Common myeloid progenitor, CD34-positive (primary cell): ENCODE measurements around the gene HOPX.
"Not testable (repeated sequence)": the region's sequence is repeated elsewhere in the genome, so short reads cannot be mapped to it uniquely, and the experiment has no call there.

ENCODE experiments used
- CTCF ChIA-PET: fragments of 350-600 bp; sonication (Branson Sonifier 250); formaldehyde crosslinking; loops from one replicate; lab custom pipeline; 2021; ENCODE audit warnings: antibody characterized with exemption; lab: Charles Lee
- POLR2A ChIA-PET: fragments of 350-600 bp; sonication (Branson Sonifier 250); formaldehyde crosslinking; loops from one replicate; lab custom pipeline; 2021; ENCODE audit warnings: antibody characterized with exemption; lab: Charles Lee
- DNase-seq, 3 donors: peaks; one replicate each; pipeline versions ENCODE4 v3.0.0 to v3.0.0-alpha.2; 2013
- H3K27ac ChIP-seq, 2 experiments: 1 replicate in 1 of 2; 2 replicates in 1 of 2; pipeline ENCODE4 v1.7.0; 2013; ENCODE audit warnings: inconsistent platforms in 2 of 2, low read length in 2 of 2, mild to moderate bottlenecking in 2 of 2, low read depth in 1 of 2, moderate library complexity in 1 of 2; ENCODE audit not compliant: severe bottlenecking in 2 of 2, insufficient read depth in 1 of 2, poor library complexity in 1 of 2
- H3K27me3 ChIP-seq, 5 experiments: replicated peaks in 2 of 5; 1 replicate in 3 of 5; 2 replicates in 2 of 5; pipeline versions ENCODE4 v1.6.1 to v1.7.0; 2013; ENCODE audit warnings: low read length in 4 of 5, mild to moderate bottlenecking in 2 of 5, moderate library complexity in 2 of 5, inconsistent platforms in 1 of 5; ENCODE audit not compliant: insufficient read depth in 5 of 5, control insufficient read depth in 4 of 5
- H3K36me3 ChIP-seq, 4 experiments: 1 replicate in 2 of 4; 2 replicates in 2 of 4; pipeline versions ENCODE4 v1.6.1 to v1.7.0; 2013; ENCODE audit warnings: low read length in 3 of 4, control low read depth in 1 of 4, mild to moderate bottlenecking in 1 of 4; ENCODE audit not compliant: control insufficient read depth in 4 of 4, insufficient read depth in 4 of 4
- H3K4me1 ChIP-seq, 4 experiments: 1 replicate in 3 of 4; 2 replicates in 1 of 4; pipeline versions ENCODE4 v1.6.1 to v1.7.1; 2013; ENCODE audit warnings: low read length in 3 of 4, mild to moderate bottlenecking in 3 of 4, control low read depth in 1 of 4, inconsistent platforms in 1 of 4, moderate library complexity in 1 of 4; ENCODE audit not compliant: control insufficient read depth in 4 of 4, insufficient read depth in 4 of 4; ENCODE audit errors: control extremely low read depth in 1 of 4
- H3K4me3 ChIP-seq, 7 experiments: 1 replicate in 4 of 7; 2 replicates in 3 of 7; pipeline versions ENCODE4 v1.5.1 to v1.7.0; 2013; ENCODE audit warnings: mild to moderate bottlenecking in 7 of 7, low read length in 6 of 7, moderate library complexity in 6 of 7, inconsistent platforms in 2 of 7, low read depth in 2 of 7, control low read depth in 1 of 7; ENCODE audit not compliant: insufficient read depth in 4 of 7, control insufficient read depth in 1 of 7; ENCODE audit errors: extremely low read depth in 1 of 7
- H3K9me3 ChIP-seq, 5 experiments: 1 replicate in 4 of 5; 2 replicates in 1 of 5; pipeline versions ENCODE4 v1.6.1 to v1.7.1; 2013; ENCODE audit warnings: low read length in 4 of 5, mild to moderate bottlenecking in 2 of 5, inconsistent platforms in 1 of 5, low read depth in 1 of 5, moderate library complexity in 1 of 5; ENCODE audit not compliant: control insufficient read depth in 4 of 5, insufficient read depth in 2 of 5; ENCODE audit errors: control extremely low read depth in 1 of 5
- WGBS: methylation state at CpG from one replicate; pipeline ENCODE4 v1.1.5; 2013; ENCODE audit not compliant: insufficient coverage; 5-methylcytosine and 5-hydroxymethylcytosine counted together

The HOPX gene

DNA sequence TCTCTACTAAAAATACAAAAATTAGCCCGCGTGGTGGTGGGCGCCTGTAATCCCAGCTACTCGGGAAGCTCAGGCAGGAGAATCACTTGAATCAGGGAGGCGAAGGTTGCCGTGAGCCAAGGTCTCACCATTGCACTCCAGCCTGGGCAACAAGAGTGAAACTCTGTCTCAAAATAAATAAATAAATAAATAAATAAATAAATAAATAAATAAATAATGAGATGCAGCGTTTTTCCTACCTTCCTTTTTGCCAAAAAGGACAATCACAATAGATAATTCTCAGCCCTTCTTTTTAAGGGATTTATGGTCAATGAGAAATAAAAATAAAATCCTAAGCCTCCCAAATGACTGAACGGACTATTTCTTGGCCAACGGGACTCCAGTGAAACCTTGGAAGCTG, 46.1 kb downstream of the HOPX start:
- H3K27me3 ChIP-seq, DNase-seq, H3K9me3 ChIP-seq, POLR2A ChIA-PET, H3K4me3 ChIP-seq, H3K27ac ChIP-seq, H3K36me3 ChIP-seq: not testable (repeated sequence)
- 95% methylated on average over 2 of the region's 9 CpGs for WGBS
- CTCF ChIA-PET, result interaction anchor here (2.6 kb wide), 1 partner anchor 15 kb away, joined by 11 read pairs; no protein-coding TSS in a partner anchor
- H3K4me1 ChIP-seq, result peaks cover 0 to 14% (median 1%) of the 10 kb centered on the region in 4 experiments

DNA sequence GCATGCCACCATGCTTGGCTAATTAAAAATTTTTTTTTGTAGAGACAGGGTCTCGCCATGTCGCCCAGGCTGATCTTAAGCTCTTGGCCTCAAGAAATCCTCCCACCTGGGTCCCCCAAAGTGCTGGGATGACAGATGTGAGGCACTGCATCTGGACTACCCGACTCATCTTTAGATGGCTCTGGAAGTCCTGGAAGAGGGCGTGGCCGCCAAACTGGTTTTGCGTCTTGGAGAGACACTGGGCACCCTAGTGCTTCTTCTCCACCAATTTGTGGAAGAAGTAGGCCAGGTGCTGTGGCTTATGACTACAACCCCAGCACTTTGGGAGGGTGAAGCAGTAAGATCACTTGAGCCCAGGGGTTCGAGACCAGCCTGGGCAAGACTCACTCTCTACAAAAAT, 47.6 kb downstream of the HOPX start:
- WGBS, result 96% methylated on average over 6 of the region's 7 CpGs
- CTCF ChIA-PET, result interaction anchor here (0.6 to 2.6 kb wide), 5 partner anchors 12 to 60 kb away, joined by 3 to 11 read pairs (median 4); no protein-coding TSS in a partner anchor

GRCh38 chr4:56630876-56631666, 50.0 kb downstream of the HOPX start:
- 100% methylated on average over 2 of the region's 5 CpGs for WGBS
- ChIA-PET POLR2A (no interaction called here), CTCF (interaction anchor here (0.9 to 2.7 kb wide), 3 partner anchors 11 to 24 kb away, joined by 4 to 10 read pairs (median 5); no protein-coding TSS in a partner anchor)
- Histone ChIP-seq H3K4me1 (peaks cover 0 to 14% (median 1%) of the 10 kb centered on the region in 4 experiments), H3K27me3 (no peaks in the 10 kb centered on the region), H3K4me3 (no peak overlapping the region), H3K36me3 (no peaks in the 10 kb centered on the region), H3K27ac (no peak overlapping the region), H3K9me3 (peaks cover 0 to 15% (median 10%) of the 10 kb centered on the region in 5 experiments)
- no peak for DNase-seq

More for the DNA sequence above, 47.6 kb downstream of the HOPX start:
- peaks cover 0 to 4% (median 4%) of the 10 kb centered on the region in 5 experiments for H3K9me3 ChIP-seq
- H3K4me1 ChIP-seq, result peaks cover 0 to 14% (median 1%) of the 10 kb centered on the region in 4 experiments
- DNase-seq, result no peak
- no peak overlapping the region for H3K27ac ChIP-seq
- H3K4me3 ChIP-seq, result no peak overlapping the region
- H3K27me3 ChIP-seq, result no peaks in the 10 kb centered on the region
- no peaks in the 10 kb centered on the region for H3K36me3 ChIP-seq
- POLR2A ChIA-PET, result no interaction called here

GRCh38 chr4:56628592-56628991, 52.5 kb downstream of the HOPX start:
- ChIA-PET CTCF (interaction anchor here (0.5 to 2.0 kb wide), 3 partner anchors 9 to 52 kb away, joined by 3 to 9 read pairs (median 4); no protein-coding TSS in a partner anchor), POLR2A (no interaction called here)
- no peak overlapping the region for H3K4me3 ChIP-seq
- peaks cover 0 to 14% (median 1%) of the 10 kb centered on the region in 4 experiments for H3K4me1 ChIP-seq
- H3K27ac ChIP-seq, result no peak overlapping the region
- peak in 1 of 3 donors; percentile 20 for DNase-seq
- H3K9me3 ChIP-seq, result peaks cover 0 to 26% (median 23%) of the 10 kb centered on the region in 5 experiments
- no CpG with 5 or more reads among the region's 1 CpG for WGBS
- H3K36me3 ChIP-seq, result no peaks in the 10 kb centered on the region
- no peaks in the 10 kb centered on the region for H3K27me3 ChIP-seq

DNA sequence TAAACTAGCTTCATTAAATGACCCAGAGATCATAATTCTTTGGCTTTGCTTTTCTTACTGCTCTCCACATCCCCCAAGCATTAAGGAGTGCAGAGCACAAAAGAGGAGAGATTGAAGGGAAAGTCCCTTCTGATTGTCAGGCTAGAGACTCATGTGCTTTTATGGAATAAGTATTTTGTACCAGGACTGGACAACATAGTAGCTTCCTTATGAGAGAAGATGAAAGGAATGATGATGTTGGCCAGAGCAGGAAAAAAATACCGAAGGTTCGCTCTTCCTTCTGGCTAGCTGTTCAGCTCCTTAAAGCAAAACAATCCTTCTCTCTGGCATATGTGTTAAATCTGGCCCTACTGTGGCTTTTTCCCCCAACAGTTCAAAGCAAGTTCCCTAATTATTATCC, 53.1 kb downstream of the HOPX start:
- H3K27me3 ChIP-seq, result no peaks in the 10 kb centered on the region
- WGBS, result 100% methylated on average over 2 of the region's 2 CpGs
- POLR2A ChIA-PET, result interaction anchor here (0.6 kb wide), 1 partner anchor 40 kb away, joined by 3 read pairs; no protein-coding TSS in a partner anchor

GRCh38 chr4:56627375-56627774, 53.7 kb downstream of the HOPX start:
- Histone ChIP-seq H3K27me3 (no peaks in the 10 kb centered on the region), H3K27ac (no peak overlapping the region), H3K9me3 (peaks cover 0 to 26% (median 23%) of the 10 kb centered on the region in 5 experiments), H3K4me1 (peaks cover 0 to 11% (median 0%) of the 10 kb centered on the region in 4 experiments), H3K4me3 (no peak overlapping the region), H3K36me3 (no peaks in the 10 kb centered on the region)
- ChIA-PET POLR2A (no interaction called here), CTCF (interaction anchor here (0.8 to 2.0 kb wide), 5 partner anchors 8 to 51 kb away, joined by 3 to 9 read pairs (median 4); no protein-coding TSS in a partner anchor)
- DNase-seq, result no peak
- 100% methylated on average over 1 of the region's 1 CpG for WGBS

More for the DNA sequence above, 53.1 kb downstream of the HOPX start:
- Histone ChIP-seq H3K36me3 (no peaks in the 10 kb centered on the region), H3K4me1 (peaks cover 0 to 14% (median 1%) of the 10 kb centered on the region in 4 experiments), H3K4me3 (no peak overlapping the region), H3K27ac (no peak overlapping the region), H3K9me3 (peaks cover 0 to 26% (median 23%) of the 10 kb centered on the region in 5 experiments)
- CTCF ChIA-PET, result interaction anchor here (0.5 to 2.0 kb wide), 6 partner anchors 9 to 52 kb away, joined by 3 to 9 read pairs (median 4); no protein-coding TSS in a partner anchor
- no peak for DNase-seq
